Measurements from ENCODE around the gene TCFL5.

DNA sequence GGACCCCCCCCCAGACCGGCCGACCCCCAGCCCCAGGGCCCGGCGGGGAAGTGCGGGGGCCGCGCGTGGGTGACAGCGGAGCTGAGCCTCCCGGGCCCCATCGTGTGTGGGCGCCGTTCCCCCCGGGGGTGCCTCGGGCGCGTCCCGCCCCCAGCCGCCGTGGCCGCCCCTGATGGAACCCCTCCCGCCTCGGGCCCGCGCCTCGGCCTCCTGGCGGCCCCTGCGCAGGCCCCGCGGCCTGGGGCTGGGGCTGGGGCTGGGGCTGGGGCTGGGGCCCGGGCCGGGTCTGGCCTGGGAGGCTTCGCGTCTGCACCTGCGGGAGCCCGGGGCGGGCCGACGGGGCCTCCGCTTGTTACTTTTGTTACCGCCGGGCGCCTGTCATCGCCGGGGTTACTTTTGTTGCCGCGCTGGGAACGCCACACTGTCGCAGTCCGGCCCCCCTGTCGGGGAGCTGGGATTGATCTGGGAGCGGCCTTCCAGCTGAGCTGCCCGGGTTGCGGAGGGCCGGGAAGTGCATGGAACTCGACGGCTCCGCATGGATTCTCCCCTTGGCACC, 56.4 kb downstream of the TCFL5 start:
- TF ChIP-seq, protein P1, sequence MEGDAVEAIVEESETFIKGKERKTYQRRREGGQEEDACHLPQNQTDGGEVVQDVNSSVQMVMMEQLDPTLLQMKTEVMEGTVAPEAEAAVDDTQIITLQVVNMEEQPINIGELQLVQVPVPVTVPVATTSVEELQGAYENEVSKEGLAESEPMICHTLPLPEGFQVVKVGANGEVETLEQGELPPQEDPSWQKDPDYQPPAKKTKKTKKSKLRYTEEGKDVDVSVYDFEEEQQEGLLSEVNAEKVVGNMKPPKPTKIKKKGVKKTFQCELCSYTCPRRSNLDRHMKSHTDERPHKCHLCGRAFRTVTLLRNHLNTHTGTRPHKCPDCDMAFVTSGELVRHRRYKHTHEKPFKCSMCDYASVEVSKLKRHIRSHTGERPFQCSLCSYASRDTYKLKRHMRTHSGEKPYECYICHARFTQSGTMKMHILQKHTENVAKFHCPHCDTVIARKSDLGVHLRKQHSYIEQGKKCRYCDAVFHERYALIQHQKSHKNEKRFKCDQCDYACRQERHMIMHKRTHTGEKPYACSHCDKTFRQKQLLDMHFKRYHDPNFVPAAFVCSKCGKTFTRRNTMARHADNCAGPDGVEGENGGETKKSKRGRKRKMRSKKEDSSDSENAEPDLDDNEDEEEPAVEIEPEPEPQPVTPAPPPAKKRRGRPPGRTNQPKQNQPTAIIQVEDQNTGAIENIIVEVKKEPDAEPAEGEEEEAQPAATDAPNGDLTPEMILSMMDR (conservative IDR thresholded peaks at IDR 0.05) = no peak
- no peak for TF ChIP-seq EZH2 (IDR thresholded peaks at IDR 0.05; ENCODE audit: low read depth)
